Smooth muscle cell (in vitro differentiated cells): Measurements from ENCODE around the gene PTH2R. TPM values are rescaled to one million over a fixed set of nuclear protein-coding genes. Genes with fewer than 3 reads are reported as not detected.

ENCODE experiments used
- DNase-seq: peaks from one replicate; lab custom pipeline; 2025; ENCODE audit not compliant: unreplicated experiment; lab: John Stamatoyannopoulos, UW
- H2AFZ ChIP-seq: fragments of 200-600 bp; sonication (generic); 2 replicates; pipeline ENCODE4 v1.6.0; 2016; ENCODE audit warnings: antibody characterized with exemption, low read depth, mild to moderate bottlenecking
- H3F3A ChIP-seq: fragments of 200-600 bp; sonication (generic); 2 replicates; pipeline ENCODE4 v1.6.0; 2017; ENCODE audit warnings: antibody characterized with exemption, low read depth
- H3K27ac ChIP-seq: fragments of 200-600 bp; sonication (generic); 2 replicates; pipeline ENCODE4 v1.5.1; 2016; ENCODE audit warnings: low read depth, mild to moderate bottlenecking
- H3K27me3 ChIP-seq: fragments of 200-600 bp; sonication (generic); 2 replicates; pipeline ENCODE4 v1.6.1; 2016; ENCODE audit warnings: low read depth, mild to moderate bottlenecking
- H3K36me3 ChIP-seq: fragments of 200-600 bp; sonication (generic); 2 replicates; pipeline ENCODE4 v1.5.1; 2016; ENCODE audit warnings: low read depth
- H3K4me1 ChIP-seq: fragments of 200-600 bp; sonication (generic); 2 replicates; pipeline ENCODE4 v1.5.1; 2016; ENCODE audit warnings: low read depth
- H3K4me2 ChIP-seq: fragments of 200-600 bp; sonication (generic); 2 replicates; pipeline ENCODE4 v1.6.0; 2016; ENCODE audit warnings: mild to moderate bottlenecking
- H3K4me3 ChIP-seq: fragments of 200-600 bp; sonication (generic); 2 replicates; pipeline ENCODE4 v1.5.1; 2016; ENCODE audit warnings: mild to moderate bottlenecking
- H3K79me2 ChIP-seq: fragments of 200-600 bp; sonication (generic); 2 replicates; pipeline ENCODE4 v1.6.0; 2016; ENCODE audit warnings: low read depth, mild to moderate bottlenecking
- H3K9ac ChIP-seq: fragments of 200-600 bp; sonication (generic); 2 replicates; pipeline ENCODE4 v1.6.0; 2016; ENCODE audit warnings: low read depth
- H3K9me3 ChIP-seq: fragments of 200-600 bp; sonication (generic); replicated peaks from 2 replicates; pipeline ENCODE4 v1.5.1; 2016; ENCODE audit warnings: low read depth
- H4K20me1 ChIP-seq: fragments of 200-600 bp; sonication (generic); 2 replicates; pipeline ENCODE4 v1.6.0; 2016; ENCODE audit warnings: low read depth
- WGBS: methylation state at CpG from one replicate; pipeline ENCODE4 v1.1.7; 2016; ENCODE audit warnings: low lambda C conversion rate; 5-methylcytosine and 5-hydroxymethylcytosine counted together
- polyA plus RNA-seq: library from polyadenylated mRNA; unstranded; fragments of >200 nt; fragmentation: Nextera tagmentation; extraction: Ambion mirVana; gene quantifications from 2 replicates; pipeline ENCODE4 v1.2.1, GENCODE V29; 2016
- total RNA-seq: library from RNA; depleted of rRNA; stranded (reverse); fragments of >200 nt; gene quantifications from 2 replicates; pipeline ENCODE4 v1.2.3, GENCODE V29; 2014
- TF ChIP-seq, protein P1 (sequence below): fragments of 200-600 bp; sonication (generic); IDR thresholded peaks from 2 replicates; pipeline ENCODE4 v1.5.1; 2017; ENCODE audit warnings: borderline replicate concordance, mild to moderate bottlenecking, antibody characterized with exemption; ENCODE audit not compliant: insufficient read depth, poor library complexity, severe bottlenecking

PTH2R gene
- total and polyA plus RNA-seq, 2 experiments from 2014 or later: not detected

- Histone ChIP-seq H3K9me3 (peaks cover 4% of the 10 kb centered on the region), H4K20me1 (no peaks in the 10 kb centered on the region), H3K4me2 (no peak overlapping the region), H3F3A (no peaks in the 10 kb centered on the region), H2AFZ (no peak overlapping the region), H3K4me1 (no peaks in the 10 kb centered on the region), H3K4me3 (no peak overlapping the region), H3K27me3 (no peaks in the 10 kb centered on the region), H3K36me3 (peaks cover 4% of the 10 kb centered on the region), H3K27ac (no peak overlapping the region), H3K9ac (no peak overlapping the region), H3K79me2 (no peaks in the 10 kb centered on the region)
- WGBS: 88% methylated on average over 4 of the region's 4 CpGs
- TF ChIP-seq, protein P1, sequence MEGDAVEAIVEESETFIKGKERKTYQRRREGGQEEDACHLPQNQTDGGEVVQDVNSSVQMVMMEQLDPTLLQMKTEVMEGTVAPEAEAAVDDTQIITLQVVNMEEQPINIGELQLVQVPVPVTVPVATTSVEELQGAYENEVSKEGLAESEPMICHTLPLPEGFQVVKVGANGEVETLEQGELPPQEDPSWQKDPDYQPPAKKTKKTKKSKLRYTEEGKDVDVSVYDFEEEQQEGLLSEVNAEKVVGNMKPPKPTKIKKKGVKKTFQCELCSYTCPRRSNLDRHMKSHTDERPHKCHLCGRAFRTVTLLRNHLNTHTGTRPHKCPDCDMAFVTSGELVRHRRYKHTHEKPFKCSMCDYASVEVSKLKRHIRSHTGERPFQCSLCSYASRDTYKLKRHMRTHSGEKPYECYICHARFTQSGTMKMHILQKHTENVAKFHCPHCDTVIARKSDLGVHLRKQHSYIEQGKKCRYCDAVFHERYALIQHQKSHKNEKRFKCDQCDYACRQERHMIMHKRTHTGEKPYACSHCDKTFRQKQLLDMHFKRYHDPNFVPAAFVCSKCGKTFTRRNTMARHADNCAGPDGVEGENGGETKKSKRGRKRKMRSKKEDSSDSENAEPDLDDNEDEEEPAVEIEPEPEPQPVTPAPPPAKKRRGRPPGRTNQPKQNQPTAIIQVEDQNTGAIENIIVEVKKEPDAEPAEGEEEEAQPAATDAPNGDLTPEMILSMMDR: no peak
- DNase-seq: no peak
These were observed 40.1 kb upstream of the PTH2R start for GRCh38 chr2:208366215-208367127.

- Histone ChIP-seq H3K9ac (no peak overlapping the region), H3K4me3 (no peak overlapping the region), H3F3A (no peaks in the 10 kb centered on the region), H3K79me2 (no peaks in the 10 kb centered on the region), H2AFZ (no peak overlapping the region), H3K4me1 (no peaks in the 10 kb centered on the region), H3K27ac (no peak overlapping the region), H3K36me3 (peaks cover 4% of the 10 kb centered on the region), H4K20me1 (no peaks in the 10 kb centered on the region), H3K27me3 (no peaks in the 10 kb centered on the region), H3K9me3 (peaks cover 4% of the 10 kb centered on the region), H3K4me2 (no peak overlapping the region)
- TF ChIP-seq, protein P1: no peak
- 100% methylated on average over 2 of the region's 2 CpGs for WGBS
- DNase-seq: no peak
These were observed 37.5 kb upstream of the PTH2R start for GRCh38 chr2:208369091-208369490.

DNA sequence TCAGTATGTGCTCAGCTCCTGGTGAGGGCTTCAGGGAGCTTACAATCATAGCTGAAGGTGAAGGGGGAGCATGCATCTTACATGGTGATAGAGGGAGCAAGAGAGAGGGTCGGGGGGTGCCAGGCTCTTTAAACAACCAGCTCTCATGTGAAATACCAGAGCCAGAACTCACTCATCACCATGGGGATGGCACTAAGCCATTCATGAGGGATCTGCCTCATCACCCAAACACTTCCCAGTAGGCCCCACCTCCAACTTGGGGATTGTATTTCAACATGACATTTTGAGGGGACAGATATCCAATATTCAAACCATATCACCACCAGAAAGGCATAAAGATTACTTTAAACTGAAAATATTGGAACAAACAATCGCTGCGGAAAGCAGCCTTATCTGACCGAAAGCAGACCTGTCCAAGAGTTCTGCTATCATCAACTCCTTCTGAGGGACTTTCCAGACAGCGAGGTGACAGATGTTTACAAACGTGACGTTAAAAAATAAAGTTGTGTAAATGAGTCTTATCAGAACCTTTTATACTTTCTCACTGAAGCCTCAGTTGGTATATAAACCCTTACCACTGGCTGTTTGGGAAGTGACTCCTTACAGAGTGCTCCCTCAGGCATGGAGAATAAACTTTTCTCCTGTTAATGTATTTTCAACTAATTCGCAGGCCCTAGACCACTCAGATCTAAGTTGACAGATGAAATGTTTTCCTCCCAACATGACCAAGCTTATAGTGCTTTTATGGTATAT, 35.5 kb upstream of the PTH2R start:
- no peak overlapping the region for H3K9ac ChIP-seq
- H3K4me3 ChIP-seq: no peak overlapping the region
- TF ChIP-seq, protein P1: no peak
- no peaks in the 10 kb centered on the region for H3F3A ChIP-seq
- no peaks in the 10 kb centered on the region for H4K20me1 ChIP-seq
- no peak overlapping the region for H2AFZ ChIP-seq
- H3K27ac ChIP-seq: no peak overlapping the region
- H3K27me3 ChIP-seq: no peaks in the 10 kb centered on the region
- no peaks in the 10 kb centered on the region for H3K4me1 ChIP-seq
- DNase-seq: no peak
- no peaks in the 10 kb centered on the region for H3K36me3 ChIP-seq
- H3K79me2 ChIP-seq: no peaks in the 10 kb centered on the region
- H3K4me2 ChIP-seq: no peak overlapping the region
- WGBS: 84% methylated on average over 8 of the region's 8 CpGs
- no peaks in the 10 kb centered on the region for H3K9me3 ChIP-seq
